Measurements from ENCODE around the gene GPR35.

DNA sequence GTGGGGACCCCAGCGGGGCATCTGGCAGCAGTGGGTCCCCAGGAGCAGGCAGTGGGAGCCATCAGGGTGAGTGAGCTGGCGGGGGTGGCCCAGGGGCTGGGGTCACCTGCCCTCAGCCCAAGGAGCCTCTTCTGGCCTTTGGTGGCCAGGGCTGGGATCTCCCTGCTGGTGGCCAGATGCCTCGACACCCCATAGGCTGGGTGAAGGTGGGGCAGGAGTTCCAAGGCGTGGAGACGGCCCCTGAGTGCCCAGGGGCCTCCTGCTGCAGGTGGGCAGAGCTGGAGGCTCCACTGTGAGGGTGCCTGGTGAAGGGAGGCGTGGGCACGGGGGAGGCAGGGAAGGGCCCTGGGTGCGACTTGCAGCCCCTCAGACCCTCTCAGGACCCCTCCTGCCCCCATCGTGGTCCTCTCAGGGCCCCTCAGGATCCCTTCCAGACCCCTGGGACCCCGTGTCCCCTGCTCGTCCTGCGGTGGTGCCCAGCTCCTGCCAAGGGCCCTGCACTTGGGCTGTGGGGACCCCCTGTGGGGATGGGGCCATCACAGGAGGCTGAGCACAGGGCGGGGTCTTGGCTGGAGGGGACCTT lies 5.0 kb upstream of the GPR35 start:
- TF ChIP-seq, protein P1, sequence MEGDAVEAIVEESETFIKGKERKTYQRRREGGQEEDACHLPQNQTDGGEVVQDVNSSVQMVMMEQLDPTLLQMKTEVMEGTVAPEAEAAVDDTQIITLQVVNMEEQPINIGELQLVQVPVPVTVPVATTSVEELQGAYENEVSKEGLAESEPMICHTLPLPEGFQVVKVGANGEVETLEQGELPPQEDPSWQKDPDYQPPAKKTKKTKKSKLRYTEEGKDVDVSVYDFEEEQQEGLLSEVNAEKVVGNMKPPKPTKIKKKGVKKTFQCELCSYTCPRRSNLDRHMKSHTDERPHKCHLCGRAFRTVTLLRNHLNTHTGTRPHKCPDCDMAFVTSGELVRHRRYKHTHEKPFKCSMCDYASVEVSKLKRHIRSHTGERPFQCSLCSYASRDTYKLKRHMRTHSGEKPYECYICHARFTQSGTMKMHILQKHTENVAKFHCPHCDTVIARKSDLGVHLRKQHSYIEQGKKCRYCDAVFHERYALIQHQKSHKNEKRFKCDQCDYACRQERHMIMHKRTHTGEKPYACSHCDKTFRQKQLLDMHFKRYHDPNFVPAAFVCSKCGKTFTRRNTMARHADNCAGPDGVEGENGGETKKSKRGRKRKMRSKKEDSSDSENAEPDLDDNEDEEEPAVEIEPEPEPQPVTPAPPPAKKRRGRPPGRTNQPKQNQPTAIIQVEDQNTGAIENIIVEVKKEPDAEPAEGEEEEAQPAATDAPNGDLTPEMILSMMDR (conservative IDR thresholded peaks at IDR 0.05; ENCODE audit: low read depth, low read length) = no peak
- no peak for TF ChIP-seq EZH2 (IDR thresholded peaks at IDR 0.05; ENCODE audit: borderline replicate concordance, low read depth, low read length, poor library complexity, severe bottlenecking)
